GM19468 (cell line): ENCODE measurements around the gene HRH1.
"Not testable (repeated sequence)": the region's sequence is repeated elsewhere in the genome, so short reads cannot be mapped to it uniquely, and the experiment has no call there.

Experiments used
- ATAC-seq: cut with Tn5 transposase; IDR thresholded peaks from one replicate; pipeline ENCODE4 v1.9.1; 2021; ENCODE audit warnings: mild to moderate bottlenecking, moderate library complexity, moderate number of reproducible peaks; ENCODE audit not compliant: unreplicated experiment; ENCODE audit errors: extremely low read depth

HRH1 gene

DNA sequence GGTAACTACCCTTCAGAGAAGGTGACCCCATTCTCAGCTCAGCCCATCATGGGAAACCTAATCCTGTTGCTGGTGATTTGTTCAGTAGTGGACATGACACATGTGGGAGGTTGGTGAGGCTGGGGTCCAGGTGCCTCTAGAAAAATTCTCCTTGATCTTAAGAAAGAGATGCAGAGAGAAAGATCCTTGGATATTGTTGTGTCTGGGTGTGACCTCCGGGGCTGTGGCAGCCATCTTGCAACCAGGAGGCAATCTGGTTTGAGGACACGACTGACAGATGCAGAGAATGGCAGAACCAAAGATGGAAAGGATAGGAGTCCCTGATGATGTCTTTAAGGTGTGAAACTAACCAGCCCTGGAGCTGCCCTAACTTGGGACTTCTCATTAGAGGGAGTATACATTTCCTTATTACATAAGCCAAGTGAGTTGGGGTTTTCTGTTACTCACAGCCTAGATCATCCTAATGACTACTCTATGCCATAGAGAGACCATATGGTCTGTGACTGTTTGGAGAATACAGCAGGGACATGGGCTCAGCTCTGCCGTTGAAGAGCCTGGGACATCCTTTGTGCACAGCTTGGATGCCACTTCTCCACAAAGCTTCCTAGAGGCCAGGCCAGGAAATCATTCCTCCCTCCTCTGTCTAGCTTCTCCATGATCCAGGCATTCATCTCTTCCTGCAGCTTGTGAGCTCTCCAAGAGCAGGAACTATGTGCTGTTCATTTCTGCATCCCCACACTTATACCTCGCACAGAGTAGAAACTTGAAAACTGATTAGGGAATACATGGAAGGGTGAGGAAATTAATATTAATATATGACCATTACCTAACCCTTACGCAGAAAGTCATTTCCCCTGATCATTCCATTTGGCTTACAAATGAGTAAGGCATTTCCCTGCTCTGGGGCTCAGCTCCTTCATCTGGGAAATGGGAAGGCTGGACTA, 45.9 kb downstream of the HRH1 start:
- ATAC-seq: no peak

DNA sequence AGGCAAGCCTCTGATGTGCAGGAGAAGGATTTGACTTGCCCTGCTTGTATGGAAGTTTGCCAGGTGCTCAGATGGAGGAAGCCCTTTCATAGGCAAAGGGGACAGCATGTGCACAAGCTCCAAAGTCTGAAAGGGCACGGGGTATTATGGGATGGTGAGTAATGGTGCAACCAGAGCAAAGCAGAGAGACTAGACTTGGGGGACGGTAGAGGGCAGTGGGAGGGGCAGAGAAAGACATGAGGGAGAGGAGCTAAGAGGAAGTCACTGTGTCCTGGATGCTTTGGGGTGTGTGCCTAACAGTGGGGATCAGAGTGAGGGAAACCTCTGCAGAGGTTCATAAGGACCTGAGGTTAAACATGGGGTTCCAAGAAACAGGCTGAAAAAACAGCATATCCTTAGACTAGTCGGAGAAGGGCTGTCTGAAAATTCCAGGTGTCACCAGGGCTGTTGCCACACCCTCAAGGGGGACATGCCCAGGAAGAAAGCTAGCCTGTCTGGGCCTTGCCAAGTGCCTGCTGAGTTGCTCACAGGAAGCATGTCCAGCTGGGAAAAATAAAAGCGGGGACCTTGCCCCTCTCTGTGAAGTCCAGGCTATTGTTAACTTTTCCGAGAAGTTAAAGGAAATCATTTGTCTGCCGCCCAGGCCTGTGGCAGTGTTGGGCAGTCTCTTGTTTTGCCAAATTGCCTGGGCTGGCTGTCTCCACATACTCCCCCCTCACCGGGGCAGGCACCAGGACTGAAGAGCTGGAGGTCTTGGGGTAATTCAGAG, 47.1 kb downstream of the HRH1 start:
- no peak for ATAC-seq

- no peak for ATAC-seq
These were observed 49.7 kb downstream of the HRH1 start for GRCh38 chr3:11203961-11204360.

GRCh38 chr3:11204697-11205348, 50.5 kb downstream of the HRH1 start:
- ATAC-seq: no peak

GRCh38 chr3:11205881-11206280, 51.6 kb downstream of the HRH1 start:
- ATAC-seq: not testable (repeated sequence)

DNA sequence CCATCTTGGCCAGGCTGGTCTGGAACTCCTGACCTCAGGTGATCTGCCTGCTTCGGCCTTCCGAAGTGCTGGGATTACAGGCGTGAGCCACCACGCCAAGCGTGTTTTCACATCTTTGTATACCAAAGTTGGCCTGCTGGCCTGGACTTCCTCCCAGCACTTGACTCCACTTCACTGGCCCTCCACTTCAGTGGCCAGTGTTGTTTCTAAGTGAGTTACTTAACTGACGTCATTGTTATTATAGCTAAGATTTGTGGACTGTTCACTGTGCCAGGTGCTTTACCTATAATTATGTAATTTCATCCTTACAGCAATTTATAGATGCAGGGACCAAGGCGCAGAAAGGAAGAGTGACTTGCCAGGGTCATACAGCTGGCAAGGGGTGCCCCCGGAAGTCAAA, 52.0 kb downstream of the HRH1 start:
- ATAC-seq: no peak

DNA sequence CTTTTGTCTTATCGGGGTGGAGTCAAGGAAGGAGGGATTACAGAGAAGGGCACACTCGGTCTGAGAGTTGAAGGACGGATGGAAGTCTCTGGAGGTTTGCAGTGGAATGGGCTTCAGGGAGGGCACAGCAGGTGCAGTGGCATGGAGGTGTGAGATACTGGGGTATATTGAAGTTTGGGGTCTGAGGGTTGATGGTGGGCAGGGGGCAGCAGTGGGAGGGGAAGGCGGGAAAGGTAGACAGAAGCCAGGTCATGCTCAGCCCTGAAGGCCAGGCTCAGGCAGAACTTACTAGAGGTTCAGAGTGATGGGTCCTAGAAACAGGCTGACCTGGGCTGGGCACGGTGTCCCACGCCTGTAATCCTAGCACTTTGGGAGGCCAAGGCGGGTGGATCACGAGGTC, 52.7 kb downstream of the HRH1 start:
- no peak for ATAC-seq

DNA sequence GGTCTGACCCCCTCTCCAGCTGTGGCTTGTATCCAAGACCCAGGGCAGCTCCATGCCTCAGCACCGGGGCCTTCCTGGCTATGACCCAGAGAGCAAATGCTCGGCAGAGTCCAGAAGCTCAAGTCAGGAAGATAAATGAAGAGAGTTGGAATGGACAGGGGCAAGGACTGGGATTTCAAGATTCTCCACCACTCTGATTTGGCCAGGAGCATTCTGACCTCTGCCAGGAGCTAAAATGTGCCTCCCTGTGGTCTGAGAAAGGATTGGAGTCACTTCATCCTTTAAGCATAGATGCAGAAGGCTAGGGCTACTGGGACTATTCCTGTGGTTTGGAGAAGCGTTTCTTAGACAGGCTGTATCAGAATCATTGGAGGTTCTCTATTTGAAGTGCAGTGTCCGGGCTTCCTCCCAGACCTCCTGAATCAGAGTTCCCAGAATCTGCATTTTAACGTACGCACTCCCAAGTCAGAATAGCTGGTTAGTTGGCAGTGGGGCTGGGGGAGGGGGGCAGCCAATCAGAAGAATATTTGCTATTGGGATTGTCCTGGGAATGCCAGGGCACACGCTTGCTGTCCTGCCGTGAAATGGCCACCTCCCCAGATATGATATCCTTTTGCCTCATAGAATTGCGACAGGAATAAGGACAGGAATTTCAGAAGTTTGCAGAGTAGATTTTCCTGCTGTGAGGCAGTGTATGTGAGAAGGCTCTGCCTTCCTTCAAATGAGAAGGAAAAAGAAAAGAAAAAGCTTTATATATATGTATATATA, 57.4 kb downstream of the HRH1 start:
- ATAC-seq: no peak

DNA sequence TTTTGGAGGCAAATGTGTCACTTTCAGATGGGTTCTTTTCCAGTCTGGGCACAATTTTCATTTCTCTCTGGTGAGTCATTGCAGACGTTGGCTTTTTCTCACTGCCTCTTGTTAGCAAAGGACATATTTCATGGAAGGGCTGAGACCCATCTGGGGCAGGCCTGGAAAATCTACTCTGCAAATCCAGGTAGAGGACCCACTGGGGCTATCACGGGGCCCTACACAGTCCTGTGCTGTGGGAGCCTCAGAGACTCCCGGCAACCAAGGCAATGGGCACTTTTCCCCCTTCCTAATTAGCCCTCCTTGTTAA, 58.0 kb downstream of the HRH1 start:
- ATAC-seq: no peak

DNA sequence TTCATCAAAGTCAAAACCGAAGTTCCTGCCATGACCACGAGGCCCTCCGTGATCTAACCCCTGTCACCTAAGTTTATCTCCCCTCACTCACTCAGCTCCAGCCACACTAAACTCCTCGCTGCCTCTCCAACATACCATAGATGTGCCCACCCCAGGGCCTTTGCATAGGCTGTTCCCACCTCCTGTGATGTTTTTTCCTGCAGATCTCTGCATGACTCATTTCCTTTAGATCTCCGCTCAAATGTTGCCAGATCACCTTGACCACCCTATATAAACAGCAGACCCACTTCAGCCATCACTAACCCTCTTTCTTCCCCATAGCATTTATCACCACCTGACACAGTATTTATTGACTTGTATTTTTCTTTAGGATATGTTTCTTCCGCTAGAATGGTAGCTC, 58.5 kb downstream of the HRH1 start:
- no peak for ATAC-seq

DNA sequence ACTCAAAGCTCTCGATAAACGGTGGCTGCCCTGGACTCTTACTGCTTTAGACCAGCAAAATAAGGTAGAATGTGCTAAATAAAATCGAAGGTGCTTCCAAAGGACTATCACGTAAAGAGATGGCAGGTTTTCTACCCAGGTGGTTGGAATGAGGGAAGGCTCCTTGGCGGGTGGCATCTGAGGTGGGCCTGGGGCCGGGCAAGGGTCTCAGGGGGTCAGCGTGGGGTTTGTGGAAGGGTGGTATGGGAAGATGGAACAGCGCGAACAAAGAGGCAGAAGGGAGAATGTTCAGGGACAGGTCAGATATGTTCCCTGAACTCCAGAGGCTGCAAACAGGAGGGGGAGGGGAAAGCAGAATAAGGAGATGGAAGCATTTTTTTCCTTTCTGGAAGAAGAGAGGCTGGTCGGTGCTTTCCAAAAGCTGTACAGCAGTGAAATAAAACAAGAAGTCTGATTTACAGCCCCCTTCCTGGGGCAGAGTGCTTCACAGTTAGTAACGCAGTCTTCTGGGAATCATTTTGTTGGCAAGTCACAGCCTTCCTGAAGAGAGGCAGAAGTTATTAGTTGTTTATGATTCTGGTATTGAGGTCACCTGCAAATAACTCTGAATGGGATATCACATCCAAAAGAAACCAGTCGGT, 59.6 kb downstream of the HRH1 start:
- ATAC-seq: no peak

GRCh38 chr3:11214451-11214978, 60.2 kb downstream of the HRH1 start:
- no peak for ATAC-seq

- ATAC-seq: not testable (repeated sequence)
These were observed 63.1 kb downstream of the HRH1 start for GRCh38 chr3:11217370-11217769.

GRCh38 chr3:11220230-11220629, 65.9 kb downstream of the HRH1 start:
- no peak for ATAC-seq

- no peak for ATAC-seq
These were observed 67.6 kb downstream of the HRH1 start for GRCh38 chr3:11221818-11222415.

GRCh38 chr3:11224010-11224409, 69.7 kb downstream of the HRH1 start:
- no peak for ATAC-seq

DNA sequence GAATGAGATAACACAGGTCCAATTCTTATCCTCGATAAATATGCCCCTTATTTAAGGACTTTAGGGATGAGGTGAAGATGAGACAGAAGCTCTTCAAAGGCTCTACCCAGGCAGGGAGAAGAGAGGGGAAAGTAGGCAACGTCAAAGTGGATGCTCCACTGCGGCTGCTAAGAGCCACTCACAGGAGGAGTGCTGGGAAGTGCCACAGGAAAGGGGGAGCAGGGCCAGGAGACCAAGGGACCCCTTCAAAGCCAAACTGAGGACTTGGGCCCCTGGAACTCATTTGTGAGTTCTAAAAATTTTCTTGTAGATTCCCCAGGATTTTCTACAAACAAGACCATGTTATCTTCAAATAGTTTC, 70.6 kb downstream of the HRH1 start:
- no peak for ATAC-seq

GRCh38 chr3:11226042-11226370, 71.7 kb downstream of the HRH1 start:
- ATAC-seq: no peak

DNA sequence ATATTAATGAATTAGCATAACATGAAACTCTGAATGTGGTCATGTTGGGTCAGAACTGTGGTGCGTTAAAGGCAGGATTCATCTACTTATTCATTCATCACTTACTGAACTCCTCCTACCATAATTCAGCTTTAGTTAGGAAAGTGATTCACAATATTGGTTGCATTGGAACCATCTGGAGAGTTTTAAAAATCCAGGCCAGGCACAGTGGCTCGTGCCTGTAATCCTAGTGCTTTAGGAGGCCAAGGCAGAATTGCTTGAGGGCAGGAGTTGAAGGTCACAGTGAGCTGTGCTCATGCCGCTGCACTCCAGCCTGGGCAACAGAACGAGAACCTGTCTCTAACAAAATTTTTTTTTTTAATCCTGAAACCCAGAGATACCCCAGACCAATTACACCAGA, 73.7 kb downstream of the HRH1 start:
- no peak for ATAC-seq
